Kidney epithelial cell (primary cell): Measurements from ENCODE around the gene LRRN2. TPM values are rescaled to one million over a fixed set of nuclear protein-coding genes. Genes with fewer than 3 reads are reported as not detected.

Source experiments
- DNase-seq: peaks from one replicate; pipeline ENCODE4 v3.0.0-alpha.2; 2010; ENCODE audit warnings: low read depth
- H3K27me3 ChIP-seq: 2 replicates; pipeline ENCODE4 v1.6.0; 2011; ENCODE audit warnings: low read length; ENCODE audit not compliant: control insufficient read depth, insufficient read depth
- H3K36me3 ChIP-seq: 2 replicates; pipeline ENCODE4 v1.5.1; 2011; ENCODE audit warnings: low read length; ENCODE audit not compliant: control insufficient read depth, insufficient read depth
- H3K4me3 ChIP-seq: 2 replicates; pipeline ENCODE4 v1.5.1; 2011; ENCODE audit warnings: low read depth, mild to moderate bottlenecking, control low read depth, low read length
- CTCF ChIP-seq: IDR thresholded peaks from 2 replicates; pipeline ENCODE4 v1.5.1; 2011; ENCODE audit warnings: mild to moderate bottlenecking, moderate library complexity, low read length, control low read depth, inconsistent platforms; ENCODE audit not compliant: insufficient read depth, poor library complexity, severe bottlenecking
- total RNA-seq: library from RNA; depleted of rRNA; stranded (reverse); fragments of >200 nt; gene quantifications from 2 replicates; pipeline ENCODE4 v1.2.3, GENCODE V29; 2015

LRRN2 gene
- total RNA-seq, 1 donor from 2014 or later, result 7.6 TPM

- Histone ChIP-seq H3K4me3 (no peak overlapping the region), H3K27me3 (peaks cover 10% of the 10 kb centered on the region), H3K36me3 (no peaks in the 10 kb centered on the region)
- DNase-seq, result no peak
- TF ChIP-seq CTCF, result no peak
Observed at GRCh38 chr1:204660509-204660908, 25.0 kb downstream of the LRRN2 start.

- Histone ChIP-seq H3K4me3 (no peak overlapping the region), H3K27me3 (peaks cover 7% of the 10 kb centered on the region), H3K36me3 (no peaks in the 10 kb centered on the region)
- no peak for TF ChIP-seq CTCF
- no peak for DNase-seq
Observed at GRCh38 chr1:204659056-204659455, 26.5 kb downstream of the LRRN2 start.

- DNase-seq, result no peak
- no peak for TF ChIP-seq CTCF
- Histone ChIP-seq H3K4me3 (no peak overlapping the region), H3K36me3 (no peaks in the 10 kb centered on the region), H3K27me3 (peaks cover 4% of the 10 kb centered on the region)
Observed at GRCh38 chr1:204658295-204658694, 27.2 kb downstream of the LRRN2 start.

GRCh38 chr1:204653590-204654340 lies 31.8 kb downstream of the LRRN2 start:
- no peaks in the 10 kb centered on the region for H3K36me3 ChIP-seq
- H3K4me3 ChIP-seq, result no peak overlapping the region
- no peak for DNase-seq
- H3K27me3 ChIP-seq, result peaks cover 18% of the 10 kb centered on the region
- no peak for TF ChIP-seq CTCF

- H3K4me3 ChIP-seq, result no peak overlapping the region
- peaks cover 18% of the 10 kb centered on the region for H3K27me3 ChIP-seq
- DNase-seq, result no peak
- no peak for TF ChIP-seq CTCF
- H3K36me3 ChIP-seq, result no peaks in the 10 kb centered on the region
Observed at GRCh38 chr1:204652497-204652896, 33.0 kb downstream of the LRRN2 start.
